HG03354 (cell line): ENCODE results near the gene DGUOK.

Experiments
- ATAC-seq: cut with Tn5 transposase; IDR thresholded peaks from one replicate; pipeline ENCODE4 v1.9.1; 2021; ENCODE audit warnings: mild to moderate bottlenecking; ENCODE audit not compliant: unreplicated experiment, poor library complexity, severe bottlenecking

Gene DGUOK

DNA sequence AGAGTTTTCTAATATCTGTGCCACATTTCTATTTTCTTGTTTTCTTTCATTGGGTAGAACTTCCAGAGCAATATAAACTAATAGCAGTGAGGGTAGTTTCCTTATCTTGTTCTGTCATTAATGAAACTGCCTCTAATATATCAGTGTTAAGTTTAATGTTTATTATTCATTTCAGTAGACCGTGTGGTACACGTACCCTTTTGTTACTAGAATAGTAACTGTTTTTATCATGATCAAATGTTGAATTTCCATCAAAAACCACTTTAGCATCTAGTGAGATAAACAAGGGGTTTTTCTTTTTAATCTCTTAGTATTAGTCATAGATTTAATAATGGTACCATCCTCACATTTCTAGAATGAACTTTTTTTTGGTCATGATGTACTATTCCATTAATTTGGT is 16.0 kb downstream of the DGUOK start:
- no peak for ATAC-seq

DNA sequence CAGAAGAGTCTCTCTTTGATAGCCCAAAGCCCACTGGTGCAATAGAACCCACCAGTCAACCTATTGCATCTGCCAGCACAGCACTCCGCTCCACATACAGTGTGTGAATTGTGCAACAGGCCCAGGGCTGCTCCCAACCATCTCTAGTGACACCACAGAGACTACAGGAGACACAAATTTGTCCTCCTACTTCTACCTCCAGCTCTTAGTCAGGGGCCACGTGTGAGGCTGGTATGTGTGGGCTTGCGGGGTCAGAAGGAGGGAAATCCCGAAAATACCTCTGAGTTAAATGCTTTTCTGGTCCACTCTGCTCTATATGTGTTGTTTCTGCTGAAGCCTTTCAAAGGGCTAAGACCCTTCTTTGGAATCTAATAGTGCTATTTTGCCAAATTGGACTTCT is 18.0 kb downstream of the DGUOK start:
- no peak for ATAC-seq

DNA sequence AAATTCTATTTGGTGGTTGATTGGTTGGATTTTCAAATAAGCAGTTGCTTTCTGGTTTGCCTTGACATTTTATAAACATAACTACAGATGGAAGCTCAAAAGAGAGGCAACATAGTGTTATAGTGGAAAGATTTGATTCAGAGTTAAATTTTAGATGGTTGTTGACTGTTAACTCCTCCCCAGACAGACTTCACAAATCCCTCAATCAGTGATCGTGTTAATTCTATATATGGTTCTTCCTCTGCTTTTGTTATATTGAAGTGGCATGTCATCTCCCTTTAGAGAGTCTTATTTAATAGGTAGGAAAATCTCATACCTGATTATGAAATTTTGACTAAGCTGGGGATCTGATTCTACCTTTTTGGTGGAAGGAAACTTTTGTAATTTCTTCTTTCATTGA is 19.5 kb downstream of the DGUOK start:
- ATAC-seq, result no peak

DNA sequence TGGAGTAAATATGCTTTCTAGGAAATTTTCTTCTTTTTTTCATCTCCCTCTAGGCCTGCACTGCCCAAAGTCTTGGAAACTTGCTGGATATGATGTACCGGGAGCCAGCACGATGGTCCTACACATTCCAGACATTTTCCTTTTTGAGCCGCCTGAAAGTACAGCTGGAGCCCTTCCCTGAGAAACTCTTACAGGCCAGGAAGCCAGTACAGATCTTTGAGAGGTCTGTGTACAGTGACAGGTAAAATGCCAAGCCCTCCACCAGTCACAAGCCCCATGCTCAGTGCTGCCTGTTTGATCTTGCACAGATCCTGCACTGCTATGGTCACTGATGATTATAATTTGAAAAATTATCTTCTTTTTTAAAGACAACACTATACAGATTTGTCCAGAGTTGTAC is 20.0 kb downstream of the DGUOK start:
- ATAC-seq, result no peak

DNA sequence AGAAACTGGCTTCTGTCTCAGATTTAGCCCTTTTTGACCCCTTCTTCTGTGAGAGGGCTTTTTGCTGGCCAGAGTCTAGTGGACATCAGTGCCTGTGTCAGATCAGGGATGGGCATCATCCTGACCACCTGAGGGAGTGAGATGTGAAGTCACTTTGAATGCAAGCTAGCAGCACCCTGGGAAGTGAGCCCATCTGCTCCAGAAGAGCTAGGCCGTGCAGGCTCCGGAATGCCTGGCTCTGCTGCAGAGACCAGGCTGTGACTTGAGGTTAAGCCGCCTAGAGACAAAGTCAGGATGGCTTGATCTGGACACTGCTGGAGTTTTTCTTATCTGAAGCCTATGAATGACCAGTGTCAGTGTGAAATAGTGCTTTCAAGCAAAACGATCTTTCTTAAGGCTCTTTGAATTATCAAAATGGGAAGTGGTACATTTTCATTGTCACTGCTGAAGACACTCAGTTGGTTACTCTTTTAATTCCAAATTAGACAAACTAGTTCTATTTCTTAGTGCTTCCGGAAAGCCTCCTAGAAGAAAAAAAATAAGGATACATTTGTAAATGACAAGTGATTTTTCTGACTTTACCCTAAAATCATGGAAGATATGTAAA is 20.8 kb downstream of the DGUOK start:
- ATAC-seq, result no peak

DNA sequence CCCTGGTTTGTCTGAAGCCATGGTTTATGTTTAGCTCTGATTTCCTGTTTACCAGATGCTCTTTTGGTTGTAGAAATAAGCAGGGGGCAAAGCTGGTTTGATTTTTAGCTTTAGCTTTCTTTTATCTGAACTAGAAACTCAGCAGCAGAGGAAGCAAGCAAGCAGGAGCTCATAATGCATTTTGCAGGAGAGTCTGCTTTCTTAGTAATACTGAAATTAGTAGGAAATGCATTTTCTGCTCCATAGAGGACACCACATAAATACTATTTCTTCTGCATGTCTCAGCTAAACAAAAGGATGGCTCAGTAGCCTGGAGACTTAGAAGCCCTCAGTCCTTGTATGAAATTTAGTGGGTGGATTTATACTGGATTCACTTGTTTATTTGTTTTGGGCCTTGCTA is 23.1 kb downstream of the DGUOK start:
- no peak for ATAC-seq

DNA sequence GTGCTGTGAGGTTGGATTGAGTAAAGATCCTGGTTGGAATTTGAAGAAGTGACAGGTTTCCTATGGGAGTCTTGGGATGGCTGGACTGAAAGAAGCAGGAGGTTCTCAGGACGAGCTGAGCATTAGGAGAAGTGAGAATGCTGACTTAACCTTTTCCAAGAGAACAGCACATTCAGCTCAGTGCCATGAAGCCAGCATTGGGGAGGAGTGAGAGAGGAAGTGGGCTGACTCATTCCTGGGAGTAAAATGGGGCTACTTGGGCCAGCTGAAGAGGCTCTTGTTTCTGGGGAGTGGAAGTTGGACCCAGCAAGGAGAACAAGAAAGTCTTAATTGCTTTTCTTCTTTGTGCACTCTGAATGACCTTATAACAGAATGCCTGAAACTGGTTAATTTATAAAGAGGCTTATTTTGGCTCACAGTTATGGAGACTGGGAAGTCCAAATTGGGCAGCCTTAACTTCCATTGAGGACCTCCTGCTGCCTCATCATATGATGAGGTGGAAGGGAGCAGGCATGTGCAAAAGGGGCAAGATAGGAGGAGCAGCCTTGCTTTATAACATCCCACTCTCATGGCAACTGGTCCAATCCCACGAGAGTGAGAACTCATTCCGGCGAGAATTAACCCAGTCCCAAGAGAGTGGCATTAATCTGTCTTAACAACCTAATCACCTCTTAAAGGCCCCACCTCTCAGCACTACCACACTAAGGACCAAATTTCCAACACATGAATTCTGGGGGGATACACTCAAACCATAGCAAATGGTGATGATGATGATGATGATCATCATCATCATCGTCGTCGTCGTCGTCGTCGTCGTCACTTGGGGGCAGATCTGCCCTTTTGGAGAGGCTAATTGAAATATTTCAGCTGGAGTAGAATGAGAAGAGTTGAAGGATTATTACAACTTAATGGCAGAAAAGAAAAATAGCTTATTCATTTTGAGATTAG is 26.1 kb downstream of the DGUOK start:
- ATAC-seq, result no peak

DNA sequence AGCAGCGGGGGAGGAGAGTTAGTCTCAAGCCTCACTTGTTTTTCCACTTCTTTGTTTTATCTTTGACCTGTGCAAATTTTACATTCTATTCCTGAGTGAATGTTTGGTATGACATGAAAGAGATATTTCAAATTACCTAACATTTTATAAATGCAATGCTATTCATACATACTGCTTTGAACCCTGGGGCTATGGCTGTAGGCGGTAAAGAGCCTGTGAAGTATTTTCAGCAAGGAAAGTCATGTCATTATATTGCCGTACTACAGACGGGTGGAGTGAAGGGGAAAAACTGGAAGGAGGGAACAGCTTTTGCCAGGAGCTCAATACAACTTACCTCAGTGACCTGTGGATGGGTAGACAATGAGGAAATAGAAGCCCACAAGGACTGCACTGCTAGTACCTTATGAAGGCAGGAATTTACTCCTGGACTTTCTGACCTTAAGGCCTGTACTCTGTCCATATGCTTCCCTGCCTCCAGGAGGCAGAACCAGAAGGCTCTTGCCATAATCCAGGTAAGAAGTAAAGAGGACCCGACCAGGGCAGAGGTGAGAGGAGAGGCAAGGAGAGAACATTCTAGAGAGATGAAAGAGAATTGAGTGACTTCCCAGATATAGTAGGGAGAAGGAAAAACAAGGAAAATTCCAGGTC is 29.7 kb downstream of the DGUOK start:
- ATAC-seq, result no peak

DNA sequence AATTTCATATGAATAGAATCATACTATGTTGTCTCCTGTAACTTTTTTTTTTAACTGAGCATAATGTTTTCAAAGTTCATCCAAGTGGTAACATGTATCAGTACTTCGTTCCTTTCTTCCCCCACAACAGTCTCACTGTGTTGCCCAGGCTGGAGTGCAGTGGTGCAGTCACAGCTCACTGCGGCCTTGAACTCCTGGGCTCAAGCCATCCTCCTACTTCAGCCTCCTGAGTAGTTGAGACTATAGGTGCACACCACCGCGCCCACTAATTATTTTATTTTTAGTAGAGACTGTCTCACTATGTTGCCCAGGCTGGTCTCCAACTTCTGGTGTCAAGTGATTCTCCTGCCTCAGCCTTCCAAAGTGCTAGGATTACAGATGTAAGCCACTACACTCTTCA is 34.6 kb downstream of the DGUOK start:
- no peak for ATAC-seq

DNA sequence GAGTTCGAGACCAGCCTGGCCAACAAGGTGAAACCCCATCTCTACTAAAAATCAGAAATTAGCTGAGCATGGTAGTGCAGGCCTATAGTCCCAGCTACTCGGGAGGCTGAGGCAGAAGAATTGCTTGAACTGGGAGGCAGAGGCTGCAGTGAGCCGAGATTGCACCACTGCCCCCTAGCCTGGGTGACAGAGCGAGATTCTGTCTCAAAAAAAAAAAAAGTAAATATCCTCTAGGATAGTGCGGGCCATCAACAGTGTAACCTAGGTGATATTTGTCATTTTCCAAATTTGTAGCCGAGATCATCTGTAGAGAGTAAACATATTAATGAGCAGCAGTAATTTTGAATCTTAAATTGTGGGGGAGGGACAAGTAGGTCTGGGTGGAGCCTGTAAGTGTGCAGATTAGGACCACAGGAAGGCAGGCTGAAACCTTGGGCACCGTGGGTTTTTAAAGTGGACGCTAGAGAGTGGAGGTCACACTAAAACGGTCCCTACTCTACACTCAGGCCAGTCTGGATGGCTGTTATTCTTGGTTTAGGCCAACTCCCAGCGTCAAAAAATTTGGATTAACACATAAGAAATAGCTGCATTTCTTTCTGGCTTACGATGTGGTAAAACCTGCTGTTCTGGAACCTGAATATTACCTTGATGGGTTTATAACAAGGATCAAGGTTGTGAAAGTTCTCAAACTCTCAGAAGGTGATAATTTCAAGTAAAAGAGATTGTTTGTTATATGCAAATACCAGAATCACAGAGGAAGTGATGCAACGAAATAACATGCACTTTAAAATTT is 35.3 kb downstream of the DGUOK start:
- no peak for ATAC-seq

DNA sequence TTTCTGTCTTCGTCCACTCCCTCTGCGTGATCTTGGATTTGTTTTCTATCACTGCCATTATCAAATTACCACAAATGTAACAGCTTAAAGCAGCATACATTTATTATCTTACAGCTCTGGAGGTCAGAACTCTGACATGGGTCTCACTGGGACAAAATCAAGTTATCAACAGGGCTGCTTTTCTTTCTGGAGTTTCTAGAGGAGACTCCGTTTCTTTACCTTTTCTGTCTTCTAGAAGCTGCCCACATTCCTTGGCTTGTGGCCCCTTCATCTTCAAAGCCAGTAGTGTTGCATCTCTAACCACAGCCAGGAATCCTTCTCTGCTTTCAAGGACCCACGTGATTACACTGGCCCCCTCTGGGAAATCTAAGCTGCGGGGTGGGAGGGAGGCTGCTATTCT is 36.1 kb downstream of the DGUOK start:
- no peak for ATAC-seq

DNA sequence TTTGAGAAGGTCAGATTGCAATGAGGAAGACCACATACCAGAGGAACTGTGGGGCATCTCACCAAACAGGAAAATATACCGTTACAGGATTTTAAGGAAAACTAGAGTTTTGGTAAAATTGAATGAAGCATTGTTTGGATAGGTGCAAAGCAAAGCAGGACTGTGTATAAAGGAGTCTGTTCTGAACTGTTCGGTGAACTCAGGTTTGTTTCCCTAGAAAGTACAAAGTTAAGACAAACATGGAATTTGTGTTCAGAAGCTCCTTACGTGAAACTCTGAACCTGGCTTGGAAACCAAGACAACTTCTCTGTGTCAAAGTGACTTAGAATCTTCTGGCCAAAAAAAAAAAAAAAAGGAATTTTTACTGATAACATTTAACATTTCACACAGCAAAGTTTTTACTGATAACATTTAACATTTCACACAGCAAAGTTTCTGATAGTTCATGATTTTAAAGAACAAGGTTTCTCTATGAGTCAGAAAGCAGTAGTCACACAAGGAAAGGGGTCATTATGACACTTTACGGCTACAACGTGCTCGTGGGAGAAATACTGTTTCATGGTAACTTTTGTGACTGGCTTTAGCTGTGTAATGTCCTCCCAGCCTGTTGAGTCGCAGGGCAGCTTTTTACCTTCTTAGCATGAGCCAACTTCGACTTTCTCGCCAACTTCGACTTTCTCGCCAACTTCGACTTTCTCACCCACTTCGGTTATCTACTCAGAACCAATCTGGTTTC is 36.9 kb downstream of the DGUOK start:
- peak; percentile 55 for ATAC-seq

DNA sequence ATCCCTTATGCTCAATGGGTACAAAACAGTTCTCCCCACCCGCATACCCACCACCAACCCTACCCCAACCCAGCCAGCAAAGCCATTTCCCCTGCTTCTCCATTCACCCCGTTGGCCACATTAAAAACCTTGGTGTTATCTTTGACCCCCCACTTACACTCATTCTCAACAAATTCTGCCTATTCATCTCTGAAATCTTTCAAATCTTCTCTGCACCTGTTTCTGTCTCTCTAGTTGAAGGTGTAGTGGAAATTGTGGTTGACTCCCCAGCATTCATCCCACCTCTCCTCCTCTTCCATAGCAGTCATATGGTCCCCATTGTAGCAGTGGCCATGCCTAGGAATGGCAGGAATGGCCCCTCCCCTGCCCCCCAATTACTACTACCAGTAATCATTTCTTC is 37.5 kb downstream of the DGUOK start:
- no peak for ATAC-seq

DNA sequence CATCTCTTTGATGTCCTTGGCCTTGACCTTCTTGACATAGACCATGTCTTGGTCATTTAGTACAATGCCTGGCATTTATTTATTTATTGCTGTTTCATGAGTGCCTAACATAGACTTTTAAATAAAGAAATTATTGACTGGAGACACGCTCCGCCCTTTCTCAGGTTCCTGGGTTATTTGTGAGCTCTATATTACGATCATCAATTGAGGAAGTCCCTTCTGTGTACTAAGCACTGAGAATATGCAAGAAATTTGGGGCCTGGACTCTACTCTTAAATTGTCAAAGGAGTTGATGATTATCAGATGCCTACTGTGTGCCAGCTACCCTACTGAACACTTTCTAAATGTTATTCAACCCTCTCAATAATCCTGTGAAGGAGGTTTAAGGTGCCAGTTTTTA is 38.4 kb downstream of the DGUOK start:
- ATAC-seq, result no peak

DNA sequence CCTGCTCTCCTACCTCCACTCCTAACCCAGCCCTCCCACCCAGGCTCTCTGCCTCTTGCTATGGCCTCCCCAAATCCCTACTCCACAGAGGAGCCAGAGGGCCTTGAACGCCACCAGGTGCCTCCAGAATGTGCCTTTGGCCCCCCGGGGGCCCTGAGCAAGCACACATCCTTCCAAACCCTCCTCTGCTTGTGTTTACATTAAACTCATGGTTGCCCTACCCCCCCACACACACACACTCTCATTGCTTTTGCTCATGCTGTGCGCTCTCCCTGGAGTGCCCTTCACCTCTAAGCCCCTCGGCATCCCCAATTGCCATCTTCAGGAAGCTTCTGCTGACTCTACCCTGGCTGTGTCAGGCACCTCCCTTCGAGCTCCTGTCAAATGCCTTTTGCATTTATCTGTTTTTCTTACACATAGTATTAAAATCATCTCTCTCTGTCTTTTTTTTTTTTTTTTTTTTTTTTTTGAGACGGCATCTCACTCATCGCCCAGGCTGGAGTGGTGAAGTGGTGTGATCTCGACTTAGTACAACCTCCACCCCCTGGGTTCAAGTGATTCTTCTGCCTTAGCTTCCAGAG is 41.8 kb downstream of the DGUOK start:
- no peak for ATAC-seq

DNA sequence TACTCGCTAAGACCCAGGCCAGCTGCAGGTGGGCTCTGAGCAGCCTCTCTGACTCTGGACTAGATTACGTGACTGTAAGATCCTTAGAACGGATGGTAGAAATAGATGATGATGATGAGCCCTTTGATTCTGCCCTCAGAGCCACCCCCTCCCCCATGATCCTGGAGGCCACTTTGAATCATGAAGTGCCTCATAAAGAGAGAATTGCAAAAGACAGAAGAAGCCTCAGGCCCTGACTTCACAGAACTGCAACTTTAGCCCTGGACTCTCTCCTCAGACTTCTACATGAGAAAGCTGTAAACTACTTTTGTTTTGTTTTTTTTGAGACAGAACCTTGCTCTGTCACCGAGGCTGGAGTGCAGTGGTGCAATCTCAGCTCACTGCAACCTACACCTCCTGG is 42.7 kb downstream of the DGUOK start:
- no peak for ATAC-seq

DNA sequence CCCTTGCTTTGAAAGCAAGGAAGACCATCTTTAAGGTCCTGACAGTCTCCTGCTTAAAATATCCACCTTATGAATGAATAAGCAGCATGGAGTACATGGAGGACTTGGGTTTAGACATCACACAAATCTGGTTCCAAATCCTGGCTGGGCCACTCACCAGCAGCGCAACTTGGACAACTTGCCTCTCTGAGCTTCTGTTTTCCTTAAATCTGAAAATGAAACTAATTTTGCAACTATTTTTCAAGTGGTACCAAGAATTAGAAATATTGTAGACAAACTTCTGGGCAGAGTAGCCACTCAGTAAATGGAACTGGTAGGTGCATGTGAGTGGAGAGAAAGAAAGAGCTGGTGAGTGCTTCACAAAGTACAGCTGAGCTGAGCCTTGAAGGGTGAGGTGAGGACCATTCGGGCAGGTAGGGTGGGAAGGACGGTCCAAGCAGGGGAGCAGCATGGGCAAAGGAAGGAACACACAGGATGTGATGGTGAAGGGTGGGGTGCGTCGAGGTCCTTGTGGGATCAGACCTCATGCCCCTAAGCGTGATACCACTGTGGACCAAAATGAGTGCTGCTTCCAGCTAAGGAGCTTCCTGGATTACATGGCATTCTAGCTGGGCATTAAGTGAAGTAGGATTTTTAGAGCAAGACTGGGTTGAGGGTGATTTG is 43.6 kb downstream of the DGUOK start:
- peak; percentile 11 for ATAC-seq

DNA sequence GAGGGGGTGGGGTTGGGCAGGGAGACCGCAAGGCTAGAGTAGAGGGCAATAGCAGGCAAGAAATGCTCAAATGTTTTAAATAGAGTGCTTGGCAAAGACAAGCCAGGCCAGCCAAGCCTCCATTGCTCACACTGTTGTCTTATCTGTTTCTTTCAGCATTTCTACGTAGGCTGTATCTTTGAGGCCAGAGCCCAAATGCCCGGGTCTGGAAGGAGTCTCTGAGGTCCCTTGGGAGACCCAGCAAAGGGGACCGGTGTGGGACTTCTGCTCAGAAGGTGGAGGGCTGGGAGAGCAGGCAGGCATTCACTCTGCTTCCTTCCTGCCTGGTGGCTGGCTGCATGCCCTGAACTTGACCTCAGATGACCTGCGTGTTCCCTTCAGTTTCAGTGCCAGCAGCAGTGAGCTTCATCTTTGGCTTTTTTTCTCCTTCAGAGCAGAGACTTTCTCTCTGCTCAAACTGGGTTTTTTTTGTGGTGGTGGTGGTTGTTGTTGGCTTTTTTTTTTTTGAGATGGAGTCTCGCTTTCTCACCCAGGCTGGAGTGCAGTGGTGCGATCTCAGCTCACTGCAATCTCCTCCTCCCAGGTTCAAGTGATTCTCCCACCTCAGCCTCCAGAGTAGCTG is 44.3 kb downstream of the DGUOK start:
- ATAC-seq, result peak; percentile 76
